Loucy (cell line): ENCODE measurements around the gene C1QL2.

Experiments
- H2AFZ ChIP-seq: fragments of 200-600 bp; sonication (generic); 2 replicates; pipeline ENCODE4 v1.6.0; 2016; ENCODE audit warnings: antibody characterized with exemption, mild to moderate bottlenecking, low read length, moderate library complexity
- H3F3A ChIP-seq: fragments of 200-600 bp; 2 replicates; pipeline ENCODE4 v1.6.0; 2016; ENCODE audit warnings: antibody characterized with exemption, low read depth, mild to moderate bottlenecking
- H3K27me3 ChIP-seq: fragments of 200-600 bp; sonication (generic); 2 replicates; pipeline ENCODE4 v1.6.1; 2014; ENCODE audit warnings: low read length, mild to moderate bottlenecking; ENCODE audit not compliant: insufficient read depth, poor library complexity, severe bottlenecking
- H3K36me3 ChIP-seq: fragments of 200-600 bp; sonication (generic); 2 replicates; pipeline ENCODE4 v1.6.1; 2016; ENCODE audit warnings: low read length; ENCODE audit not compliant: insufficient read depth
- H3K4me1 ChIP-seq: fragments of 200-600 bp; sonication (generic); 2 replicates; pipeline ENCODE4 v1.5.1; 2014; ENCODE audit warnings: low read length, mild to moderate bottlenecking; ENCODE audit not compliant: insufficient read depth, poor library complexity, severe bottlenecking
- H3K4me2 ChIP-seq: fragments of 200-600 bp; sonication (generic); 2 replicates; pipeline ENCODE4 v1.6.0; 2014; ENCODE audit warnings: antibody characterized with exemption, low read length, low read depth, mild to moderate bottlenecking; ENCODE audit not compliant: poor library complexity, severe bottlenecking
- H3K4me3 ChIP-seq: fragments of 200-600 bp; sonication (generic); 2 replicates; pipeline ENCODE4 v1.5.1; 2014; ENCODE audit warnings: low read length, mild to moderate bottlenecking, mixed read lengths; ENCODE audit not compliant: poor library complexity, severe bottlenecking
- H3K79me2 ChIP-seq: fragments of 200-600 bp; sonication (generic); 2 replicates; pipeline ENCODE4 v1.6.1; 2014; ENCODE audit warnings: low read length; ENCODE audit not compliant: insufficient read depth
- H3K9ac ChIP-seq: fragments of 200-600 bp; sonication (generic); 2 replicates; pipeline ENCODE4 v1.6.0; 2014; ENCODE audit warnings: mild to moderate bottlenecking, low read depth, low read length, moderate library complexity; ENCODE audit not compliant: poor library complexity, severe bottlenecking
- H3K9me2 ChIP-seq: fragments of 200-600 bp; sonication (generic); replicated peaks from 2 replicates; pipeline ENCODE4 v1.6.1; 2016; ENCODE audit warnings: low read depth, low read length, mixed read lengths
- H3K9me3 ChIP-seq: fragments of 200-600 bp; sonication (generic); 2 replicates; pipeline ENCODE4 v1.6.1; 2014; ENCODE audit warnings: mild to moderate bottlenecking, antibody characterized with exemption, low read length, low read depth; ENCODE audit not compliant: insufficient read depth
- H4K20me1 ChIP-seq: fragments of 200-600 bp; sonication (generic); 2 replicates; pipeline ENCODE4 v1.6.0; 2014; ENCODE audit warnings: antibody characterized with exemption, low read length, mild to moderate bottlenecking; ENCODE audit not compliant: insufficient read depth, poor library complexity, severe bottlenecking
- CTCF ChIP-seq: fragments of 200-600 bp; sonication (generic); conservative IDR thresholded peaks from 2 replicates; pipeline ENCODE4 v1.5.1; 2014; ENCODE audit warnings: mild to moderate bottlenecking, antibody characterized with exemption, low read length
- EZH2phosphoT487 ChIP-seq: fragments of 200-600 bp; IDR thresholded peaks from 2 replicates; pipeline ENCODE4 v1.6.1; 2018; ENCODE audit warnings: antibody characterized with exemption, mild to moderate bottlenecking, moderate library complexity, borderline replicate concordance

The C1QL2 gene

GRCh38 chr2:119158563-119159347 lies at the start of gene C1QL2:
TSS of gene C1QL2 (minus strand) at chr2:119158751. CDS start at chr2:119158269, 482 bp downstream.
- H2AFZ ChIP-seq, result no peak within 1 kb of the TSS
- H3K27me3 ChIP-seq, result no peaks in the 10 kb centered on the region
- no peaks in the 10 kb centered on the region for H3K9me2 ChIP-seq
- no peak within 1 kb of the TSS for H3K4me3 ChIP-seq
- H3K4me2 ChIP-seq, result no peak within 1 kb of the TSS
- H3K9me3 ChIP-seq, result no peaks in the 10 kb centered on the region
- no peaks in the 10 kb centered on the region for H4K20me1 ChIP-seq
- no peaks in the 10 kb centered on the region for H3K79me2 ChIP-seq
- no peaks in the 10 kb centered on the region for H3F3A ChIP-seq
- TF ChIP-seq CTCF (no peak), EZH2phosphoT487 (no peak)
- H3K4me1 ChIP-seq, result no peaks in the 10 kb centered on the region
- no peak within 1 kb of the TSS for H3K9ac ChIP-seq
- H3K36me3 ChIP-seq, result no peaks in the 10 kb centered on the region

GRCh38 chr2:119207447-119207846 lies 48.9 kb upstream of the C1QL2 start:
- Histone ChIP-seq H3F3A (no peaks in the 10 kb centered on the region), H3K79me2 (no peaks in the 10 kb centered on the region), H3K4me1 (no peaks in the 10 kb centered on the region), H3K27me3 (no peaks in the 10 kb centered on the region), H2AFZ (no peak overlapping the region), H3K4me2 (no peak overlapping the region), H3K9ac (no peak overlapping the region), H3K9me3 (no peaks in the 10 kb centered on the region), H4K20me1 (no peaks in the 10 kb centered on the region), H3K4me3 (no peak overlapping the region), H3K9me2 (no peaks in the 10 kb centered on the region), H3K36me3 (no peaks in the 10 kb centered on the region)
- TF ChIP-seq CTCF, result no peak
- TF ChIP-seq EZH2phosphoT487, result no peak

- no peak overlapping the region for H2AFZ ChIP-seq
- no peaks in the 10 kb centered on the region for H3K27me3 ChIP-seq
These were observed 47.6 kb upstream of the C1QL2 start for GRCh38 chr2:119206201-119206600.

More at GRCh38 chr2:119206201-119206600, 47.6 kb upstream of the C1QL2 start:
- Histone ChIP-seq H3K9me2 (no peaks in the 10 kb centered on the region), H3K79me2 (no peaks in the 10 kb centered on the region), H4K20me1 (no peaks in the 10 kb centered on the region), H3K9ac (no peak overlapping the region), H3K36me3 (no peaks in the 10 kb centered on the region), H3K4me1 (no peaks in the 10 kb centered on the region), H3K9me3 (no peaks in the 10 kb centered on the region), H3K4me2 (no peak overlapping the region), H3K4me3 (no peak overlapping the region), H3F3A (no peaks in the 10 kb centered on the region)
- no peak for TF ChIP-seq EZH2phosphoT487
- no peak for TF ChIP-seq CTCF
